ENCODE results near the gene UBR1. TPM values are rescaled to one million over a fixed set of nuclear protein-coding genes. Genes with fewer than 3 reads are reported as not detected.
"Not testable (repeated sequence)": the region's sequence is repeated elsewhere in the genome, so short reads cannot be mapped to it uniquely, and the experiment has no call there.

UBR1 gene
- total RNA-seq, 1 experiment from 2014 or later = 18.6 TPM

DNA sequence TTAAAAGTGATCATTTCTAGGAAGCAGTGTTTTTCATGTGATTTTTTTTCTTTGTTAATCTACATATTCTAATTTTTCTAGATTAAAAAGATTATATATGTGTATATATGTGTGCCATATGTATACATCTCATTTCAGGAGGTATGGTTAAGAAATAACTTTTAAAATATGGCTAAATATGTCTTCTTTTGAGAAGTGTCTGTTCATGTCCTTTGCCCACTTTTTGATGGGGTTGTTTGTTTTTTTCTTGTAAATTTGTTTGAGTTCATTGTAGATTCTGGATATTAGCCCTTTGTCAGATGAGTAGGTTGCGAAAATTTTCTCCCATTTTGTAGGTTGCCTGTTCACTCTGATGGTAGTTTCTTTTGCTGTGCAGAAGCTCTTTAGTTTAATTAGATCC is 70.6 kb downstream of the UBR1 start:
- H3K4me1 Mint-ChIP-seq (ENCODE audit: low read depth, unreplicated experiment); DNase-seq; H3K27me3 Mint-ChIP-seq (ENCODE audit: unreplicated experiment); intact Hi-C loops (cut with micrococcal nuclease; ENCODE audit: unreplicated experiment); H3K9me3 Mint-ChIP-seq (ENCODE audit: low read depth, unreplicated experiment); H3K36me3 Mint-ChIP-seq (ENCODE audit: insufficient read depth, unreplicated experiment); BruUV-seq (replicated peaks); H3K4me3 Mint-ChIP-seq (ENCODE audit: low read depth, unreplicated experiment); H3K27ac Mint-ChIP-seq (ENCODE audit: unreplicated experiment): not testable (repeated sequence)
- CTCF ChIA-PET = interaction anchor here (0.5 to 0.7 kb wide), 3 partner anchors 137 to 483 kb away, joined by 3 to 4 read pairs (median 3); no protein-coding TSS in a partner anchor

DNA sequence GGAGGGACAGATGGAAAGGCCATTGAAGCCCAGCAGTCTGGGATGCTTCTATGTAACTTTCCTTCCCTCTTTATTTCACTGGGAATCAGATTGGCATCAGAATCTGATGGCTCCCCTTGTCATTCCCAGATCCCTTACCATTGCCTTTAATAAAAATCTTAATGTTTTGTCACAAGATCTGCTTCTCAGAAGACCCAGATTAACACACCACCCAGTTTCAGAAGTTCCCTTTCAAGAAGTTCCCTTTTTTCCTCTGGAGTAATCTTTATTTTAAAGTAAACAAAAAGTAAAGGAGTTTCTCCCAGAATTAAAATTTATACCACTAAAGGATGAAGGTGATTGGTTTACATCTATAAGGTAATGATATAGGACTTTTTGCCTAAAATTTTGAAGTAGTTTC is 76.4 kb downstream of the UBR1 start:
- H3K9me3 Mint-ChIP-seq (ENCODE audit: low read depth, unreplicated experiment) = no peaks in the 10 kb centered on the region
- TF ChIP-seq, protein P1, sequence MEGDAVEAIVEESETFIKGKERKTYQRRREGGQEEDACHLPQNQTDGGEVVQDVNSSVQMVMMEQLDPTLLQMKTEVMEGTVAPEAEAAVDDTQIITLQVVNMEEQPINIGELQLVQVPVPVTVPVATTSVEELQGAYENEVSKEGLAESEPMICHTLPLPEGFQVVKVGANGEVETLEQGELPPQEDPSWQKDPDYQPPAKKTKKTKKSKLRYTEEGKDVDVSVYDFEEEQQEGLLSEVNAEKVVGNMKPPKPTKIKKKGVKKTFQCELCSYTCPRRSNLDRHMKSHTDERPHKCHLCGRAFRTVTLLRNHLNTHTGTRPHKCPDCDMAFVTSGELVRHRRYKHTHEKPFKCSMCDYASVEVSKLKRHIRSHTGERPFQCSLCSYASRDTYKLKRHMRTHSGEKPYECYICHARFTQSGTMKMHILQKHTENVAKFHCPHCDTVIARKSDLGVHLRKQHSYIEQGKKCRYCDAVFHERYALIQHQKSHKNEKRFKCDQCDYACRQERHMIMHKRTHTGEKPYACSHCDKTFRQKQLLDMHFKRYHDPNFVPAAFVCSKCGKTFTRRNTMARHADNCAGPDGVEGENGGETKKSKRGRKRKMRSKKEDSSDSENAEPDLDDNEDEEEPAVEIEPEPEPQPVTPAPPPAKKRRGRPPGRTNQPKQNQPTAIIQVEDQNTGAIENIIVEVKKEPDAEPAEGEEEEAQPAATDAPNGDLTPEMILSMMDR (IDR thresholded peaks at IDR 0.05; ENCODE audit: unreplicated experiment) = no peak
- no peak overlapping the region for H3K27ac Mint-ChIP-seq (ENCODE audit: unreplicated experiment)
- no peaks in the 10 kb centered on the region for H3K27me3 Mint-ChIP-seq (ENCODE audit: unreplicated experiment)
- H3K4me1 Mint-ChIP-seq (ENCODE audit: low read depth, unreplicated experiment) = no peaks in the 10 kb centered on the region
- H3K36me3 Mint-ChIP-seq (ENCODE audit: insufficient read depth, unreplicated experiment) = no peaks in the 10 kb centered on the region
- no peak for DNase-seq
- intact Hi-C loops (cut with micrococcal nuclease; ENCODE audit: unreplicated experiment) = no loop called here
- no TSS peak for BruUV-seq (replicated peaks)
- CTCF ChIA-PET = no interaction called here
- H3K4me3 Mint-ChIP-seq (ENCODE audit: low read depth, unreplicated experiment) = no peak overlapping the region

DNA sequence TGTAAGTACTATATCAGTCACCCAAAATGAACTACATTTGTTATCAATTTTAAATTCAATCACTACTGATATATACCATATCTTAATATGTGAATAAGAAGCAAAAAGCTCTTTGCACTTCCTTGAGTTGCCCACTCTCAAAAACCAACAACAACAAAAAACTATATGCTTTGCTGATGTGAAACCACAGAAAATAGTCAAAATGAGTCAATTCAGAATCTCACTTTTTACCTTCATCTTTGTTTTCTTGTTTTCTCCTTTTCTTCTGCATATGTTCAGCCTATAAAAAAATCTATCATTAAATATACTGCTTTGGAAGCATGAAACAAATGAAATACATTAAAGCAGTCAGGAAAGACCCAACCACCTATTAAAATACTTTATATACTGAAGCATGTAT is 80.7 kb downstream of the UBR1 start:
- H3K27me3 Mint-ChIP-seq (ENCODE audit: unreplicated experiment) = no peaks in the 10 kb centered on the region
- no peaks in the 10 kb centered on the region for H3K9me3 Mint-ChIP-seq (ENCODE audit: low read depth, unreplicated experiment)
- no peak overlapping the region for H3K27ac Mint-ChIP-seq (ENCODE audit: unreplicated experiment)
- no TSS peak for BruUV-seq (replicated peaks)
- H3K4me3 Mint-ChIP-seq (ENCODE audit: low read depth, unreplicated experiment) = no peak overlapping the region
- peaks cover 6% of the 10 kb centered on the region for H3K36me3 Mint-ChIP-seq (ENCODE audit: insufficient read depth, unreplicated experiment)
- TF ChIP-seq, protein P1 (IDR thresholded peaks at IDR 0.05; ENCODE audit: unreplicated experiment) = no peak
- intact Hi-C loops (cut with micrococcal nuclease; ENCODE audit: unreplicated experiment) = no loop called here
- DNase-seq = no peak
- no peaks in the 10 kb centered on the region for H3K4me1 Mint-ChIP-seq (ENCODE audit: low read depth, unreplicated experiment)
- CTCF ChIA-PET = no interaction called here

DNA sequence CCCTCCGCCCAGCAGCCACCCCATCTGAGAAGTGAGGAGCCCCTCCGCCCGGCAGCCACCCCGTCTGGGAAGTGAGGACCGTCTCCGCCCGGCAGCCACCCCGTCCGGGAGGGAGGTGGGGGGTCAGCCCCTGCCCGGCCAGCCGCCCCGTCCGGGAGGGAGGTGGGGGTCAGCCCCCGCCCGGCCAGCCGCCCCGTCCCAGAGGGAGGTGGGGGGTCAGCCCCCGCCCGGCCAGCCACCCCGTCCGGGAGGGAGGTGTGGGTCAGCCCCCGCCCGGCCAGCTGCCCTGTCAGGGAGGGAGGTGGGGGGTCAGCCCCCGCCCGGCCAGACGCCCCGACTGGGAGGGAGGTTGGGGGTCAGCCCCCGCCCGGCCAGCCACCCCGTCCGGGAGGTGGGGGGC is 91.2 kb downstream of the UBR1 start:
- BruUV-seq (replicated peaks) = not testable (repeated sequence)

DNA sequence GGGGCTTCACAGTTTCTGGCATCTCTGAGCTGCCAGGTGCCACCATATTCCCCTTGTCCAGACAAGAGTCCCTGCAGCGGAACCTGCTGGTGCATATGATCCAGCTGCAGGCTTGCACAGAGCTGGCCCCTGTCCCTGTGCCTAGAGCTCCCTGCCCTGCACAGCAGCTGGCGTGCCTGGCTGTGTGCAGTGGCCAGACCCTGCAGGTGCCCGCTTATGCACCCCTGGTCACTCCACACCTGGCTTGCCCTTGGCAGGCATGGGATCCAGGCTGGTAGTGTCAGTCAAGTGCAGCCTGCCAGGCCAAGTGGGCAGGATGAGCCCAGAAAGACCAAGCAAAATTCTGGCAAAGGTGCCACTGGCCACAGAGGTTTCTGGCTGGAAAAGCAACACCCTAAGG is 96.6 kb downstream of the UBR1 start:
- intact Hi-C loops (cut with micrococcal nuclease; ENCODE audit: unreplicated experiment) = no loop called here
- CTCF ChIA-PET = no interaction called here
- H3K4me1 Mint-ChIP-seq (ENCODE audit: low read depth, unreplicated experiment) = no peaks in the 10 kb centered on the region
- BruUV-seq (replicated peaks) = no TSS peak
- H3K9me3 Mint-ChIP-seq (ENCODE audit: low read depth, unreplicated experiment) = no peaks in the 10 kb centered on the region
- TF ChIP-seq, protein P1 (IDR thresholded peaks at IDR 0.05; ENCODE audit: unreplicated experiment) = no peak
- DNase-seq = no peak
- H3K27me3 Mint-ChIP-seq (ENCODE audit: unreplicated experiment) = no peaks in the 10 kb centered on the region
- H3K36me3 Mint-ChIP-seq (ENCODE audit: insufficient read depth, unreplicated experiment) = no peaks in the 10 kb centered on the region
- H3K4me3 Mint-ChIP-seq (ENCODE audit: low read depth, unreplicated experiment) = no peak overlapping the region
- no peak overlapping the region for H3K27ac Mint-ChIP-seq (ENCODE audit: unreplicated experiment)

More for the DNA sequence above, 91.2 kb downstream of the UBR1 start:
- H3K9me3 Mint-ChIP-seq (ENCODE audit: low read depth, unreplicated experiment); CTCF ChIA-PET; H3K27ac Mint-ChIP-seq (ENCODE audit: unreplicated experiment); H3K4me1 Mint-ChIP-seq (ENCODE audit: low read depth, unreplicated experiment); H3K27me3 Mint-ChIP-seq (ENCODE audit: unreplicated experiment); intact Hi-C loops (cut with micrococcal nuclease; ENCODE audit: unreplicated experiment); H3K4me3 Mint-ChIP-seq (ENCODE audit: low read depth, unreplicated experiment); H3K36me3 Mint-ChIP-seq (ENCODE audit: insufficient read depth, unreplicated experiment); DNase-seq: not testable (repeated sequence)
